PFSK-1 (cell line): Measurements from ENCODE around the gene STRIP2.

Experiments used
- POLR2AphosphoS5 ChIP-seq: IDR thresholded peaks from 2 replicates; pipeline ENCODE4 v1.6.1; 2012; ENCODE audit warnings: low read depth, mild to moderate bottlenecking, control low read depth, low read length, moderate library complexity
- TAF1 ChIP-seq: IDR thresholded peaks from 2 replicates; pipeline ENCODE4 v1.6.1; 2012; ENCODE audit warnings: low read length, control low read depth, borderline replicate concordance; ENCODE audit not compliant: insufficient read depth
- TF ChIP-seq, protein P1 (sequence below), 2 experiments: IDR thresholded peaks; 2 replicates each; pipeline versions ENCODE4 v1.6.1 to v1.8.0; 2011 to 2012; ENCODE audit warnings: low read depth in 2 of 2, low read length in 2 of 2, control low read depth in 1 of 2, inconsistent platforms in 1 of 2, mild to moderate bottlenecking in 1 of 2, moderate library complexity in 1 of 2; ENCODE audit not compliant: insufficient read depth in 1 of 2

DNA sequence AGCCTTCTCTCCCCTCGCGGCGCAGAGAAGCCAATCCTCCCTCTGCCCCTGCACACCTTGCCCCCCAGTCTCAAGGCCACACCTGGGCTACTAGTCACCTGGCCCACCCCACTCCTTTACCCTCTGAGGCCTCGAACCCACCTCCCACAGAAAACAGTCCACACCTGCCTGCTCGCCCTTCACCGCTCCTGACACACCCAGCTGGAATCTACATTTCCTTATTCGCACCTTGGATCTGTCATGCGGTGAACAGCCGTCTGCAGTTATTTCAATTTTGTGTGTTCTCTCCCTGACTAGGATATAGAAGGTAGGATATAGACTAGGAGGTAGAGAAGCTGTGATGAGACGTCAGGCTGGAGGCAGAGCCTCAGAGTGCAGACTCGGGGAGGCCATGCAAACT is 97.5 kb downstream of the STRIP2 start:
- no peak for TF ChIP-seq POLR2AphosphoS5
- TF ChIP-seq, protein P1, sequence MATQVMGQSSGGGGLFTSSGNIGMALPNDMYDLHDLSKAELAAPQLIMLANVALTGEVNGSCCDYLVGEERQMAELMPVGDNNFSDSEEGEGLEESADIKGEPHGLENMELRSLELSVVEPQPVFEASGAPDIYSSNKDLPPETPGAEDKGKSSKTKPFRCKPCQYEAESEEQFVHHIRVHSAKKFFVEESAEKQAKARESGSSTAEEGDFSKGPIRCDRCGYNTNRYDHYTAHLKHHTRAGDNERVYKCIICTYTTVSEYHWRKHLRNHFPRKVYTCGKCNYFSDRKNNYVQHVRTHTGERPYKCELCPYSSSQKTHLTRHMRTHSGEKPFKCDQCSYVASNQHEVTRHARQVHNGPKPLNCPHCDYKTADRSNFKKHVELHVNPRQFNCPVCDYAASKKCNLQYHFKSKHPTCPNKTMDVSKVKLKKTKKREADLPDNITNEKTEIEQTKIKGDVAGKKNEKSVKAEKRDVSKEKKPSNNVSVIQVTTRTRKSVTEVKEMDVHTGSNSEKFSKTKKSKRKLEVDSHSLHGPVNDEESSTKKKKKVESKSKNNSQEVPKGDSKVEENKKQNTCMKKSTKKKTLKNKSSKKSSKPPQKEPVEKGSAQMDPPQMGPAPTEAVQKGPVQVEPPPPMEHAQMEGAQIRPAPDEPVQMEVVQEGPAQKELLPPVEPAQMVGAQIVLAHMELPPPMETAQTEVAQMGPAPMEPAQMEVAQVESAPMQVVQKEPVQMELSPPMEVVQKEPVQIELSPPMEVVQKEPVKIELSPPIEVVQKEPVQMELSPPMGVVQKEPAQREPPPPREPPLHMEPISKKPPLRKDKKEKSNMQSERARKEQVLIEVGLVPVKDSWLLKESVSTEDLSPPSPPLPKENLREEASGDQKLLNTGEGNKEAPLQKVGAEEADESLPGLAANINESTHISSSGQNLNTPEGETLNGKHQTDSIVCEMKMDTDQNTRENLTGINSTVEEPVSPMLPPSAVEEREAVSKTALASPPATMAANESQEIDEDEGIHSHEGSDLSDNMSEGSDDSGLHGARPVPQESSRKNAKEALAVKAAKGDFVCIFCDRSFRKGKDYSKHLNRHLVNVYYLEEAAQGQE (IDR thresholded peaks at IDR 0.05; ENCODE audit: insufficient read depth in 1 of 2, low read depth in 2 of 2, low read length in 2 of 2), result no peak
- no peak for TF ChIP-seq TAF1
